WERI-Rb-1 (cell line): Measurements from ENCODE around the gene CCBE1.

Source experiments
- DNase-seq: peaks from one replicate; pipeline ENCODE4 v3.0.0-alpha.2; 2020
- H3K27ac ChIP-seq: fragments of 250-450 bp; sonication (Bioruptor Pico); 2 replicates; pipeline ENCODE4 v1.5.1; 2020; ENCODE audit warnings: mild to moderate bottlenecking, moderate library complexity
- H3K27me3 ChIP-seq: fragments of 250-450 bp; sonication (Bioruptor Pico); 2 replicates; pipeline ENCODE4 v1.5.1; 2021; ENCODE audit warnings: mild to moderate bottlenecking, low read depth, moderate library complexity; ENCODE audit not compliant: insufficient read depth, severe bottlenecking
- H3K36me3 ChIP-seq: fragments of 250-450 bp; sonication (Bioruptor Pico); 2 replicates; pipeline ENCODE4 v1.5.1; 2020; ENCODE audit warnings: mild to moderate bottlenecking, moderate library complexity
- H3K4me3 ChIP-seq: 2 replicates; pipeline ENCODE4 v1.5.1; 2011; ENCODE audit warnings: low read depth, mild to moderate bottlenecking, control low read depth, low read length
- H3K9me3 ChIP-seq: fragments of 250-450 bp; sonication (Bioruptor Pico); 2 replicates; pipeline ENCODE4 v1.5.1; 2021; ENCODE audit warnings: mild to moderate bottlenecking, moderate library complexity; ENCODE audit not compliant: severe bottlenecking
- TF ChIP-seq, protein P1 (sequence below): IDR thresholded peaks from 2 replicates; pipeline ENCODE4 v1.5.1; 2011; ENCODE audit warnings: low read depth, mild to moderate bottlenecking, control low read depth, inconsistent platforms, low read length

CCBE1 gene

DNA sequence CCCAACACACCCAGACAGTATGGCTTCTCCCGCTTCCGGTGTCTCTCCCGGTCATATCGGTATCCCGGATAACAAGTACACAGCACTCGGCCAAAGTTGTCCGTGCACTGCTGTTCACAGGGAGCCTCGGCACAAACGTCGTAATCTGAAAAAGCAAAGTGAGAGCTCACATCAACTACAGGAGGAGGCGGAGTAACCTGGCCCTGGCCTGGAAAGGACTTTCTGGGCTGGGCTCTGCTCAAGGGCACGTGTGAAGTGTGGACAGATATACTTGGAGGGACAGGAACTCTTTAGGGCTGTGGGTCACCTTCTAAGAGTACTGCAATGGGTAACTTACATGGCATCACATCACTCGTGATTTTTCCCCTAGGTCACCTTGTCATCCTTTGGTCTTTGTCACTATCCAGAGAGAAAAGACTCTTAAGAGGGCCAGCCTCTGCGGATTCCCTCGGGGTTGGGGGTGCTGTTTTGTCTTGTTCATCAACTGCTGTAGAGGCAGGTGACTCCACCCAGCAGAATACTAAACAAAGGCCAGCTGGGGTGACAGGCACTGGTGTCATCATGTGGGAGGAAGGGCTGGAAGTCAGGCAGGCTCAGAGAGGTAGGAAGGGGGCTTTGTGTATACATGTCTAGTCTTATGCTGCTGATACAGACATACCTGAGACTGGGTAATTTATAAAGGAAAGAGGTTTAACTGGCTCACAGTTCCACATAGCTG, 227.6 kb downstream of the CCBE1 start:
- H3K27ac ChIP-seq: no peak overlapping the region; the same call in 1 of the 2 replicates
- no peak for DNase-seq
- no peaks in the 10 kb centered on the region for H3K9me3 ChIP-seq
- TF ChIP-seq, protein P1, sequence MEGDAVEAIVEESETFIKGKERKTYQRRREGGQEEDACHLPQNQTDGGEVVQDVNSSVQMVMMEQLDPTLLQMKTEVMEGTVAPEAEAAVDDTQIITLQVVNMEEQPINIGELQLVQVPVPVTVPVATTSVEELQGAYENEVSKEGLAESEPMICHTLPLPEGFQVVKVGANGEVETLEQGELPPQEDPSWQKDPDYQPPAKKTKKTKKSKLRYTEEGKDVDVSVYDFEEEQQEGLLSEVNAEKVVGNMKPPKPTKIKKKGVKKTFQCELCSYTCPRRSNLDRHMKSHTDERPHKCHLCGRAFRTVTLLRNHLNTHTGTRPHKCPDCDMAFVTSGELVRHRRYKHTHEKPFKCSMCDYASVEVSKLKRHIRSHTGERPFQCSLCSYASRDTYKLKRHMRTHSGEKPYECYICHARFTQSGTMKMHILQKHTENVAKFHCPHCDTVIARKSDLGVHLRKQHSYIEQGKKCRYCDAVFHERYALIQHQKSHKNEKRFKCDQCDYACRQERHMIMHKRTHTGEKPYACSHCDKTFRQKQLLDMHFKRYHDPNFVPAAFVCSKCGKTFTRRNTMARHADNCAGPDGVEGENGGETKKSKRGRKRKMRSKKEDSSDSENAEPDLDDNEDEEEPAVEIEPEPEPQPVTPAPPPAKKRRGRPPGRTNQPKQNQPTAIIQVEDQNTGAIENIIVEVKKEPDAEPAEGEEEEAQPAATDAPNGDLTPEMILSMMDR: no peak
- H3K36me3 ChIP-seq: no peaks in the 10 kb centered on the region
- no peaks in the 10 kb centered on the region for H3K27me3 ChIP-seq
- H3K4me3 ChIP-seq: no peak overlapping the region

DNA sequence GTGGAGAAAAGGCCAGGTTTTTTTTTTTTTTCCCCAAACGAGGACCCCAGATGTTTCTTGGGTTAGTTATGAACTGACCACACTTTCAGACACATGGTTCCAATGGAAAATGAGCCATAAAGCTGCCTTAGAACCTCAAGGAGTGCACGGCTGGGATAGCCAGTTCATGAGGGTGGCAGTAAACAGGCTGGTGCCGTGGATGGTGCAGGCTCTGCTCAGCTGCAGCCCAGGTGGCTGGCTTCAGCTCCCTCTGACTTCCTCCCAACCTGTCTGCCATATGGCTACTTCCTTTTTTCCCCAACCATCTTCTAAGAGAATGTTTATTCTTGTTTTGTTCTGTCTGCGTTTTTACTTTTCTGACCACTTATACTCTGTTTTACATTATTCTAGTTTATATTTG, 228.4 kb downstream of the CCBE1 start:
- no peaks in the 10 kb centered on the region for H3K9me3 ChIP-seq
- no peak for DNase-seq
- H3K27ac ChIP-seq: no peak overlapping the region
- H3K27me3 ChIP-seq: no peaks in the 10 kb centered on the region
- no peak overlapping the region for H3K4me3 ChIP-seq
- TF ChIP-seq, protein P1: no peak
- H3K36me3 ChIP-seq: no peaks in the 10 kb centered on the region

DNA sequence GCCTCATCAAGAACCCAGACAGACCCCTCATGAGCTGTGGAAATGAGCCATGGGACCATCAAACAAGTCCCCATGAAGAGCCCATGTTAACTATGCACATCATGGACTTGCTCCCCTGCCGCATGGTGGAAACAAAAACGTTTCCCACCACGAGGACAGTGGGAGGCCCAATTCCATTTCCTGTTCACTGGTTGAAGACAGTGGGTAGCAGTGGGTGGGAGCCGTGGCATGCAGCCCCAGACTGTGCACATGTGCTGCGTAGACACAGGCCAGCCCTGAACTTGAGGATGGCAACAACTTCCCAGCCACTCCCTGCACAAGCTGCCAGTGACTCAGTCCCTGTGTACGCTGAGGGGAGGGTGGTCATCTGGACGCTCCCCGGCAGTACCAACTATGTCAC, 229.7 kb downstream of the CCBE1 start:
- H3K27ac ChIP-seq: no peak overlapping the region
- H3K27me3 ChIP-seq: no peaks in the 10 kb centered on the region
- no peaks in the 10 kb centered on the region for H3K36me3 ChIP-seq
- TF ChIP-seq, protein P1: no peak
- DNase-seq: no peak
- no peak overlapping the region for H3K4me3 ChIP-seq
- no peaks in the 10 kb centered on the region for H3K9me3 ChIP-seq

DNA sequence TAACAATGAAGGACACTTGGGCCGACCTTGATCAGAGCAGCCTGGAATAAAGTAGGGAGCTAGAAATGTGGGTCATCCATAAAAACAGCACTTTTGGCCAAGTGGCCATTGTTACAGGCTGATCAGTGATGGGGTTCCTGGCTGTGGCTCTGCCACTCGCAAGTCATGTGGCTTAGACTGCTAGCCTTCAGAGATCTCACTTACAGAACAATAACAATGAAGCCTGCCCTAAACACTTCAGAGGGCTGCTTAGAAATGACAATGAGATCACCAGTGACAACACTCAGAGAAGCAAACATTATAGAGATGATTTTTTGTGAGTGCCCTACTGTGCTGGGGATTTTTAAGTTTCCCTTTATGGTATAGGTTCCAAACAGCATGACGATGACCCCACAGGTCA, 230.2 kb downstream of the CCBE1 start:
- no peaks in the 10 kb centered on the region for H3K36me3 ChIP-seq
- DNase-seq: no peak
- TF ChIP-seq, protein P1: no peak

DNA sequence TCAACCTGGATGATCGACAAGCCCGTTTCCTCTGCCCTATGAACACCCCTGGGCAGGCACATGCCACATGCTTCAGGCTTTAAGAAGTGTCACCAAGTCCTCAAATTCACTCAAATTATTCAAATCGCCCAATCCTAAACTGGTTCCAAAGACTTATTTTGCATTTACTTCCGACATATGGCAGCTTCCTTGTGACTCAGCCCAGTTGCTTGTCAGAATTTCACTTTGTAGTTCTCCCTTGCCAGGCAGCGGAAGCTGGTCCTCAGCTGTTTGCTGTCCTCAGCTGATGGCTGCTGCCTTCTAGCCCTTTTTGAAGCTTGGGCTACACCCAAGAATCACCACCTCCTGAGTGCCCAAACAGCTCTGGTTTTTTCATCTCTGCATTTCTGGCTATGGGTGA, 232.7 kb downstream of the CCBE1 start:
- no peak for DNase-seq
- H3K9me3 ChIP-seq: no peaks in the 10 kb centered on the region
- H3K27ac ChIP-seq: no peak overlapping the region
- H3K27me3 ChIP-seq: no peaks in the 10 kb centered on the region
- TF ChIP-seq, protein P1: no peak
- no peaks in the 10 kb centered on the region for H3K36me3 ChIP-seq
- H3K4me3 ChIP-seq: no peak overlapping the region

More for the DNA sequence above, 230.2 kb downstream of the CCBE1 start:
- no peak overlapping the region for H3K27ac ChIP-seq
- no peaks in the 10 kb centered on the region for H3K27me3 ChIP-seq
- H3K4me3 ChIP-seq: no peak overlapping the region
- H3K9me3 ChIP-seq: no peaks in the 10 kb centered on the region

DNA sequence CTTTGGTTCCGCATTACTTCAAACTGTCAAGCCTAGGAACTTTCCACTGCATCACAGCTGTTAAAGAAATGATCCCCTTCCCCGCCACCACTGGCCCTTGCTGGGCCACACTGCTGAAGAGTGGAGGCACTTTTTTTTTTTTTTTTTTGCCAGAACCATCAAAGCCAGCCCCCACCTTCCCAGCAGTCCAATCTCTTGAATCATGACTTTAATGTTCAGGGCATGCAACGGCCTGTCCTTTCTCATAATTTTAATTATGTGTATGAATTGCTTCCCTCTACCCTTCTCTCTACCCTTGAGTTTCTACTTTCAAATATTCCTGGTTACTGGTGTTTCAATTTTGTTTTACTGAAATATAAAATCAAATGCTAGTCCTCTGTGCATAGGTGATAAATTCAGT, 236.1 kb downstream of the CCBE1 start:
- H3K9me3 ChIP-seq: no peaks in the 10 kb centered on the region
- H3K27me3 ChIP-seq: no peaks in the 10 kb centered on the region
- H3K27ac ChIP-seq: no peak overlapping the region
- no peaks in the 10 kb centered on the region for H3K36me3 ChIP-seq
- TF ChIP-seq, protein P1: no peak
- no peak overlapping the region for H3K4me3 ChIP-seq
- DNase-seq: no peak
